ENCODE results near the gene EIF5AL1. TPM values are rescaled to one million over a fixed set of nuclear protein-coding genes. Genes with fewer than 3 reads are reported as not detected.

EIF5AL1 gene
- total and polyA plus RNA-seq, 2 of the 8 experiments (the other 6 are each of a cell fraction or from before 2014, with no cell fraction given), result 1.7 to 2.2 TPM

- Histone ChIP-seq H4K20me1 (replicated peaks in 1 of 2; ENCODE audit: control insufficient read depth in 1 of 2, insufficient read depth in 2 of 2, low read length in 2 of 2) (no peaks in the 10 kb centered on the region), H4K5ac (ENCODE audit: insufficient read length, low read depth, low read length) (no peak overlapping the region), H3K4me2 (ENCODE audit: insufficient read depth in 1 of 2, low read depth in 2 of 2, low read length in 2 of 2) (no peak overlapping the region), H4K91ac (replicated peaks; ENCODE audit: insufficient read length, low read length) (no peak overlapping the region), H4K8ac (ENCODE audit: extremely low read depth, insufficient read depth, low read length) (0 out of 2 replicates have a peak overlapping the region, but pooled peaks have one; percentile 9), H2BK5ac (ENCODE audit: low read depth, low read length) (no peak overlapping the region), H3K56ac (replicated peaks; ENCODE audit: insufficient read length, low read depth, low read length) (no peak overlapping the region), H3K4me3 (ENCODE audit: extremely low read depth in 1 of 4, insufficient read depth in 2 of 4, low read depth in 3 of 4, low read length in 4 of 4) (no peak overlapping the region), H3K4ac (replicated peaks; ENCODE audit: insufficient read length, low read depth, low read length) (no peak overlapping the region), H3K9me3 (ENCODE audit: insufficient read depth in 2 of 2, low read depth in 1 of 2, low read length in 1 of 2) (no peaks in the 10 kb centered on the region), H3K23me2 (ENCODE audit: low read depth, low read length) (no peaks in the 10 kb centered on the region; the same call in 1 of the 2 replicates), H3K36me3 (ENCODE audit: control insufficient read depth in 2 of 4, insufficient read depth in 4 of 4, low read length in 3 of 4) (no peaks in the 10 kb centered on the region), H3K79me2 (ENCODE audit: control insufficient read depth in 1 of 2, insufficient read depth in 2 of 2, low read length in 2 of 2) (no peaks in the 10 kb centered on the region), H3K18ac (ENCODE audit: extremely low read depth, low read length) (no peak overlapping the region), H2AFZ (ENCODE audit: low read length) (no peak overlapping the region), H3K27me3 (replicated peaks in 1 of 4; ENCODE audit: control insufficient read depth in 3 of 4, extremely low read depth in 1 of 4, insufficient read depth in 3 of 4, low read length in 3 of 4) (no peaks in the 10 kb centered on the region), H3K79me1 (ENCODE audit: low read depth, low read length) (no peaks in the 10 kb centered on the region), H2BK20ac (ENCODE audit: low read length) (no peak overlapping the region), H3K9ac (replicated peaks in 1 of 4; ENCODE audit: extremely low read depth in 1 of 4, low read depth in 3 of 4, low read length in 3 of 4) (no peak overlapping the region), H2AK5ac (ENCODE audit: low read depth, low read length) (no peak overlapping the region), H2BK12ac (ENCODE audit: low read depth, low read length) (no peak overlapping the region), H3K27ac (ENCODE audit: low read depth, low read length) (no peak overlapping the region), H3K14ac (ENCODE audit: insufficient read length) (no peak overlapping the region), H3K4me1 (replicated peaks in 1 of 4; ENCODE audit: control insufficient read depth in 3 of 4, insufficient read depth in 4 of 4, low read length in 3 of 4) (peaks cover 0 to 4% (median 0%) of the 10 kb centered on the region in 4 experiments; a peak in 1 of 7 replicates), H2BK120ac (replicated peaks; ENCODE audit: low read depth, low read length) (no peak overlapping the region), H3K23ac (ENCODE audit: insufficient read length) (no peak overlapping the region), H2BK15ac (ENCODE audit: low read length) (no peak overlapping the region)
- ChIA-PET CTCF (ENCODE audit: partially characterized antibody) (interaction anchor here (1.0 to 4.1 kb wide), 7 partner anchors 8 to 101 kb away, joined by 3 to 25 read pairs (median 6); no protein-coding TSS in a partner anchor), POLR2A (ENCODE audit: partially characterized antibody) (interaction anchor here (1.4 kb wide), 1 partner anchor 21 kb away, joined by 3 read pairs; no protein-coding TSS in a partner anchor)
- 84% methylated on average over 7 of the region's 7 CpGs; no CpG with 5 or more reads in 1 of the 2 experiments for WGBS, 2 experiments (ENCODE audit: extremely low coverage in 1 of 2, insufficient coverage in 1 of 2, insufficient read length in 1 of 2, insufficient replicate concordance in 2 of 2, low coverage in 1 of 2, low lambda C conversion rate in 2 of 2, missing lambda C conversion rate in 1 of 2)
- DNase-seq (ENCODE audit: low read depth in 1 of 2, low spot score in 2 of 2) (no peak), FAIRE-seq (no peak)
- TF ChIP-seq RNF2 (IDR thresholded peaks at IDR 0.05; ENCODE audit: borderline replicate concordance, low read depth, low read length, missing control alignments, poor library complexity, severe bottlenecking), result no peak
- TF ChIP-seq FOSL1 (IDR thresholded peaks at IDR 0.05; ENCODE audit: insufficient read depth, low read depth, low read length), result no peak
- no peak for TF ChIP-seq TAF1 (IDR thresholded peaks at IDR 0.05; ENCODE audit: low read depth, low read length)
- no peak for TF ChIP-seq SP4 (IDR thresholded peaks at IDR 0.05; ENCODE audit: low read length)
These were observed 37.1 kb upstream of the EIF5AL1 start for GRCh38 chr10:79475119-79475653.
